Stimulated activated CD8-positive, alpha-beta memory T cell treated with anti-CD3 and anti-CD28 coated beads, Interleukin-7, amount 100 ng/mL, for 48 hours (primary cell): ENCODE measurements around the gene RNF10.
A peak's percentile ranks its signal among the peaks of the same experiment; 100 is the strongest.
"Not testable (repeated sequence)": the region's sequence is repeated elsewhere in the genome, so short reads cannot be mapped to it uniquely, and the experiment has no call there.

ENCODE experiments used
- DNase-seq, 2 donors: peaks; one replicate each; pipeline ENCODE4 v3.0.0-alpha.2; 2020; ENCODE audit warnings: low read depth in 1 of 2; ENCODE audit errors: extremely low read depth in 1 of 2

Gene RNF10

GRCh38 chr12:120522568-120522967, 11.6 kb upstream of the RNF10 start:
- no peak for DNase-seq

DNA sequence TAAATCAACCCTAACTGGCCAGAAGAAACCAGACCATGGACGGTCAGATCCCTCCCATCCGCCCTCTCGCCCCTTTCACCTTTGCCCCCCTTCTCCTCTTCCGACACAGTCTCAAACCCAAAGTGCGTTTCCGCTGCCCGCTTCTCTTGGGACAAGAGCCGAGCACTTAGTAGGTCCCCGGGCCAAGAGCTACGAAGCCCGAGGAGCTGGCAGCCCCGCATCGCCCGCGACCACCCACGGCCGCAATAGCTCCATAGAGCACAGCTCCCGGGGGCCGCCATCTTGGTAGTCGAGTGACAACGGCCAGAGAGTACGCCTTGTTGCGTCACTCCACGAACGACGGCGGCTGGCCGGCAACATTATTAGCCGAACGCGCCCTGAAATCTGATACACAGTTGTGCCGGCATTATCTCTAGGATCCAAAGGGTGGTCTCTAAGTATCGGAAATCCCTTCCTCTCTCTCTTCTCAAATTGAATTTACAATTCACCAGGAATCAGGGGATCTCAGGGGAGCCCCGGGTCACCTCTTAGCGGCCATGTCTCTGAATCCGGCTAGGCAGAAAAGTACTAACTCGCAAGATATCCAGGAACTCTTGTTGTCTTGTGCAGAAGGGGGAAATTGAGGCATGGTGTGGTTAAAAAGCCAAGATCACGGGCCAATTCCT, 5.2 kb upstream of the RNF10 start, which contains the start of gene COQ5:
Gene COQ5, minus strand, starts transcription at position 298 of the 665 bp plus-strand sequence. Its CDS starts 17 bp downstream, at position 281.
- peak; percentile 68 to 75 for DNase-seq

DNA sequence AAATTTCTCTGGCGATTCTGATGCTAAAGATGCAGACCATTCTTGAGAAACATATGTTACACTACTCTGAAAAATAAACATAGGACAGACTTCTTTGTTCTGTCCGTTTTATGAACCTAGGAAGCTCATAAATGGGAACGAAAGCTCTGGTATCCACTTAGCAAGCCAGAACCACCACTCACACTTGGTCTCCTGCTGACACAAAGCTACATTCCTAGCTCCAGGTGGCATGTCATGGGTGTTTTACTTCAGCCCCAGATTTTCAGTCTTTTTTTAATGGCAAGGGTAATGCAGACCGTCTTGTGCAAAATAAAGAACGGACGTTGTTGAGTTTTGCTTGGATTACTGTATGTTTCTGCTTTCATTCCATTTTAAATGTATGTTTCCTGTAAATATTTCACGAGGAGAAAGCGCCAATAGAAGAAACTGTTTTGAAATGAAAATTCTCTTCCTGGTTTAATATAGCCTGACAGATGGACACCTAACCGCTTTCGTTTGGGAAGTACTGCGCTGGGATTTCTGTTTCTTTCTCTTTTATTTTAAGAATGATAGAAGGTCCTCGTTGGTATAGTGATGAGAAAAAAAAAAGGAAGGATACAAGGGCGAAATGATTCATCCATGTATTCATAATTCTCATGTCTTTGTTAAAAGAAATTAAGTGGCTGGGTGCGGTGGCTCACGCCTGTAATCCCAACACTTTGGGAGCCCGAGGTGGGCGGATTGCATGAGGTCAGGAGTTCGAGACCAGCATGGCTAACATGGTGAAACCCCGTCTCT, 4.3 kb upstream of the RNF10 start:
- DNase-seq: no peak

- DNase-seq: not testable (repeated sequence)
These were observed 3.8 kb upstream of the RNF10 start for GRCh38 chr12:120530418-120530761.

- no peak for DNase-seq
These were observed 1.4 kb upstream of the RNF10 start for GRCh38 chr12:120532701-120533238.

DNA sequence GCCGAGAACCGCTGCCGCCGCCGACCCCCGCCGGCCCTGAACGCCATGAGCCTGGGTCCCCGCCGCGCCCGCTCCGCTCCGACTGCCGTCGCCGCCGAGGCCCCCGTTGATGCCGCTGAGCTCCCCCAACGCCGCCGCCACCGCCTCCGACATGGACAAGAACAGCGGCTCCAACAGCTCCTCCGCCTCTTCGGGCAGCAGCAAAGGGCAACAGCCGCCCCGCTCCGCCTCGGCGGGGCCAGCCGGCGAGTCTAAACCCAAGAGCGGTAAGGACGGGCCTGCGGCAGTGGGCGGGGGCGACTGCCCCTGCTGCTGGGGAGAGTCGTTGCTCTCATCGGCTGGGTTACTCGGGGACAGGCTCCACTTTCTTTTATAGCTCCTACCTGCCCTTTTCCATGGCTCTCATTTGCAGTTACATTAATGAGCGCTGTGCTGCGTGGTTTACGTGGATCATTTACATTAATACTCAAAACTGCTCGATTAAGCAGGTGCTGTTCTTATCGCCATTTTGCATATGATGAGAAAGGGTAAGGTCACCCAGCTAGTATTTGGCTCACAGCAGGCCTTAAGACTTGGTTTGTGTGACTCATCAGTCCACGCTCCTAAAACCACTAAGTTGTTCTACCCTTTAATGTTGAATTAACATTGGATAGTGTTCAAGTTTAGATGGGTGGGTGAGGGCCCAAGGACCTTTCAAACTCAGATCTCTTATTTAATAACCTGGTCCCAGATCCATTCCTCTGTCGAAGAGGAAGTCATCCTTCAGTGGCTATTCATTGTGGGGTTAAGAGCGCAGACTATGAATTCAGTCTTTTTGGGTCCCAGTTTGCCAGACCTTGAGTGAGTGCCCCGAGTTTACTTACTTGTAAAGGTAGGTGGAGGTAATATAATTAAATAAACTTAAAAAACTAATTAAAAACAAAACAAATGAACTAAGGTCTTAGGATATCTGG, 823 bp downstream of the RNF10 start:
- DNase-seq: no peak

GRCh38 chr12:120536064-120536791, 2.1 kb downstream of the RNF10 start:
- DNase-seq: no peak

DNA sequence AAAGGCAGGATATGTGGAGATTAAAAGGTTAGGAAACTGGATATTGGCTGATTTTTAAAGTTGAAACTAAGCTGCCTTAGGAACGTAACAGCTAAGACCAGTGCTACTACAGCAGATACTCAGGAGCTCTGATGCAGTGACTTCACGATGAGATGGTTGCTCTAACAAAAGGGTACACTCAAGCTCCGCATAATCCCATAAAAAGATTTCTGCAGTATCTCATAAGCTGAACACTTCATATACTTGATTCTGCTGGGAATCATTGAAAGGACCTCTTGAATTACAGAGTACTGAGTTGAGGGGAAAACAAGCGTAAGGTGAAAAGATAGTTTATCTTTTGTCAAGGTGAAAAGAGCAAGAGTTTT, 3.7 kb downstream of the RNF10 start:
- no peak for DNase-seq

- DNase-seq: no peak
These were observed 4.4 kb downstream of the RNF10 start for GRCh38 chr12:120538281-120539156.

DNA sequence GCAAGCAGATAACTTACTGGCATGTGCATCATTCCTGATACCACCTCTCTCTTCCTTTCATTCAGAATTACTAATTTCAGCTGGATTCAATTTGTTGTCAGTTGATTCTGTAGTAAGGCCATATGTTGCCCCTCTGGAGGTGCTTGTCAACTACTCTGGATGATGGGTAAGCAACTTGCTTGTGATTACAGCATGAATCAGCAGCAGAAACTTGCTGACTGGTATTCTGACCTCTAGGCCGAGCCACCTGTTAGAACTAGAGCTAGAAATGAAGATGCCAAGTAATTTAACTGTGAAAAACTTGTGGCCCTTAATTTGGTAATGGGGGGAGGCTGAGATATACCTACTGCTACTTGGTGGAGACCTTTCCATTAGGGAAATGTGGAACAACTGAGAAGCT, 5.1 kb downstream of the RNF10 start:
- DNase-seq: no peak

DNA sequence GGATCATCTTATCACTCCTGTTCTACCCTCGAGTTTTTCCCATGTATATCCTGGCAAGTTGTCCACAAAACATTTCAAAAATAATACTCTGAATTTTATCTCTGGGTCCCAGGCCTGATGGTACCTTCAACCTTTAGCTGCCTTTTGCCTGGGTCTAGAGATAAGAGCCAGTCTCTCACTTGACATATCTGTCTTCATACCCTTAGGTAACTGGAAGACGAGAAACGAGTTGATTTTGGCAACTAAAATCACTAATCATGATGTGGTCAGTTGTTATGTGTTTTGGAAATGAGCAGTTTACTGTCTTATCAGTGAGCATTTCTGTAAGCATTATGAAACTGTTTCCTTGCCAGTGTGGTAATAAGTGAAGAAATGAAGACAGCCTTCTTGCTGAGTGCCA, 6.3 kb downstream of the RNF10 start:
- no peak for DNase-seq

- DNase-seq: no peak
These were observed 8.0 kb downstream of the RNF10 start for GRCh38 chr12:120542166-120542565.

DNA sequence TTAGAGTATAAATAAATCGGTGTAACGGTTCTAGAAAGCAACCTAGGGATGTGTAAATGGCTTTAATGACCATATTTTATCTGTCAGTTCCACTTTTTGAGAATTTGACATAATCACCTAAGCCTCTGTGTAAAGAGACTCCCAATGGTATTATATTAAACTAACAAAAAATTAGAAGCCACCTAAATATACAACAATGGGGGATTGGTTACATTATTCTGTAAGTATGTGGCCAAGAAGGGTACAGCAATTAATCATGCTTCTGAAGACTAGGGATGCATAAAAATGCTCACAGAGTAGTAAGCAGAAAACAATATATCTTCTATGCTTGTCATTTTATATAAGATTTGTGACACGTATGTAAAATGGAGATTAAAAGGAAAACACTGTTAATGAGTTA, 10.5 kb downstream of the RNF10 start:
- no peak for DNase-seq

- no peak for DNase-seq
These were observed 11.9 kb downstream of the RNF10 start for GRCh38 chr12:120546050-120546386.

- no peak for DNase-seq
These were observed 20.5 kb downstream of the RNF10 start for GRCh38 chr12:120554678-120555077.

DNA sequence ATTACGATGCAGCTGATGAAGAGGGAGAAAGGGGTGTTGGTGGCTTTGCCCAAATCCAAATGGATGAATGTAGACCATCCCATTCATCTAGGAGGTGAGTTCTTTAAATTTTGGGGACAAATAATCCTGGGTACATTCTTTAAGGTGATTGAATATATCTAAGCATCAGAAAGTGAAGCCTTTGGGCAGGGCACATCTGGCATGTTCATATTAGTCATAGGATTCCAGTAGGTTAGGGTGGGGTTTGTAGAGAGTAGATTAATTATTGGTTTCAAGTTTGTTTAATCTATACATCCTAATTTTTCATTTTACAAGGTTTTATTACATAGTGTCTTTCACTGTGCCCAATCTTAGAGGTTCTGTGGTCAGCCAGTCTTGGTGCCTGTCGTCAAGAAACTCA, 23.4 kb downstream of the RNF10 start:
- DNase-seq: no peak

DNA sequence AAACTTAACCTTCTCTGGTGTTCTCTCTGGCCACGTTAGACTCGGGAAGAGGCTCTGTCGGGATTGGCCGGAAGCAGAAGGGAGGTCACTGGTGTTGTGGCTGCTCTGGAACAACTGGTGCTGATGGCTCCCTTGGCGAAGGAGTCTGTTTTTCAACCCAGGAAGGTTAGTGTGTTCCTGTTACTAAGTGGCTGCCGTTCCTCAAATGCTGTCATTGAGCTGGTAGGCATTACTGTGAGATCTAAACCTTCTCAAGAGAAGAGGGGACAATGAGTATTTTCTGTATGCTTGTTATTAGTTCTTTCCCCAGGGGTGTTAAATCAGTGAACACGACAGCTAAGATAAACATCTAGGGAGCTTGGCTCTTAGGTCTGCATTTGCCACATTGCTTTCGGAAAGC, 28.8 kb downstream of the RNF10 start:
- DNase-seq: no peak

DNA sequence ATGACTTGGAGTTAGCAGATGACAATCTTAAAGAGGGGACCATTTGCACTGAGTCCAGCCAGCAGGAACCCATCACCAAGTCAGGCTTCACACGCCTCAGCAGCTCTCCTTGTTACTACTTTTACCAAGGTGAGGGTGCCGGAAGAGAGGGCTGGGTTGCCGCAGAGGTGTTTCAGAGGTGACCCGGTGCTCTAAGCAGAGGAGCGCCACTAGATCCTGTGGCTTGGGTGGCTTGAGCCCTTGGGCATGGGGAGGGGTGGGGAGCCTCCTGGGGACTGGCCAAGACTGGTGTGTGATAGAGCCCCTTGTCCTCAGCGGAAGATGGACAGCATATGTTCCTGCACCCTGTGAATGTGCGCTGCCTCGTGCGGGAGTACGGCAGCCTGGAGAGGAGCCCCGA, 29.3 kb downstream of the RNF10 start:
- no peak for DNase-seq

DNA sequence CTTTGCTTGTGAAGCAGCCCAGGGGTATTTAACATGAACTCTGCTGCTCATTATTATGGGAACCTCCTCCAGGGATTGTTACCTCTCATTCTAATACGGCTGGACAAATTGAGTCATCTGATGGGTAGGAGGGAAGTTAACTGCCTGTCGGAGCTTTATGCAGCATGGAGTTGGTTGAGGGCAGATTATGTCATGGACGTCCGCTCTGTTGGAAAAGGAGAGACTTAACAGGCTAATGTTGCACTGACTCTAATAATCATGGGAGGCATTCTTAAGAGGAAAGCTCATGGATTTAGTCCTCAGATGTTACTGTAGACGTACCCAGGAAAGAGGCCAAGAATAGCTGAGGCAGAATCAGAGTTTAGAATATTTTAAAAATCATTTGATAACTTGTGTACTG, 37.1 kb downstream of the RNF10 start:
- no peak for DNase-seq

DNA sequence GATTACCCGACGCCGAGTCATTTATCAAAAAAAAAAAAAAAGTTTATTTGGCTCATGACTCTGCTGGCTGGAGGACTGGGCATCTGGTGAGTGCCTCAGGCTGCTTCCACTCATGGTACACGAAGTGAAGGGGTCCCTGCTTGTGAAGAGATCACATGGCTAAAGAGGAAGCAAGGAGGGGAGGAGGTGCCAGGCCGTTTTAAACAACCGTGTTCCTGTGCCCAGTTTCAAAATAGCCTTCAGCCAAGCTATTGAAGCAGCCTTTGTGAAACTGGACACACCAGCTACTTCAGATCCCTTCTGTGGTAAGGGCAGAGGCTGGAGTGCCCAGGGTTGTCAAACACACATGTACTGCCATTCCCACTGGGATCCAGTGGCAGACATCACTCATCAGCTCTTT, 39.4 kb downstream of the RNF10 start:
- DNase-seq: no peak
